ENCODE data around the gene GTPBP3.
A peak's percentile ranks its signal among the peaks of the same experiment; 100 is the strongest.
"Not testable (repeated sequence)": the region's sequence is repeated elsewhere in the genome, so short reads cannot be mapped to it uniquely, and the experiment has no call there.

GTPBP3 gene, protein sequence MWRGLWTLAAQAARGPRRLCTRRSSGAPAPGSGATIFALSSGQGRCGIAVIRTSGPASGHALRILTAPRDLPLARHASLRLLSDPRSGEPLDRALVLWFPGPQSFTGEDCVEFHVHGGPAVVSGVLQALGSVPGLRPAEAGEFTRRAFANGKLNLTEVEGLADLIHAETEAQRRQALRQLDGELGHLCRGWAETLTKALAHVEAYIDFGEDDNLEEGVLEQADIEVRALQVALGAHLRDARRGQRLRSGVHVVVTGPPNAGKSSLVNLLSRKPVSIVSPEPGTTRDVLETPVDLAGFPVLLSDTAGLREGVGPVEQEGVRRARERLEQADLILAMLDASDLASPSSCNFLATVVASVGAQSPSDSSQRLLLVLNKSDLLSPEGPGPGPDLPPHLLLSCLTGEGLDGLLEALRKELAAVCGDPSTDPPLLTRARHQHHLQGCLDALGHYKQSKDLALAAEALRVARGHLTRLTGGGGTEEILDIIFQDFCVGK

GRCh38 chr19:17336872-17337674, at the start of gene GTPBP3:
TSS of gene GTPBP3 (plus strand) at chr19:17337553. CDS start at chr19:17337612, 59 bp downstream.
- peak; percentile 97 to 98 for DNase-seq

GRCh38 chr19:17289489-17289888, 47.9 kb upstream of the GTPBP3 start:
- peak; percentile 39 to 64 for DNase-seq

- DNase-seq: peak; percentile 84 to 88
These were observed 44.9 kb upstream of the GTPBP3 start for GRCh38 chr19:17292301-17293074.

DNA sequence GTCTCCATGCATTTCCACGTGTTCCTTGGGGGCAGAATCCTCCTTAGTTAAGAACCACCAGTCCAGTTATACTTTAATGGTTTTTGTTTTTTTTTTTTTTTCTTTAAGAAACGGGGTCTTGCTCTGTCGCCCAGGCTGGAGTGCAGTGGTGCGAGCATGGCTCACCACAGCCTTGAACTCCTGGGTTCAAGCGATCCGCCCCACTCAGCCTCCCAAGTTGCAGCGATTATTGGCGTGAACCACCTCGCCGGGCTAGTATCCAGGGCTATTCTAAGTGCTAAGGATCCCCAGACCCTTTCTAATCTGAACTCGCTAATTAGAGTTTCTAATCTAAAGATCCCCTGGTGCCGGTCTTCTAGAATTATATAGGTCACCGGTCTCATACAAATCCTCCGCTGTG, 43.7 kb upstream of the GTPBP3 start:
- DNase-seq: no peak

GRCh38 chr19:17294051-17294891, 43.1 kb upstream of the GTPBP3 start:
- DNase-seq: peak; percentile 41 to 58

- not testable (repeated sequence) for DNase-seq
These were observed 41.8 kb upstream of the GTPBP3 start for GRCh38 chr19:17295551-17295950.

DNA sequence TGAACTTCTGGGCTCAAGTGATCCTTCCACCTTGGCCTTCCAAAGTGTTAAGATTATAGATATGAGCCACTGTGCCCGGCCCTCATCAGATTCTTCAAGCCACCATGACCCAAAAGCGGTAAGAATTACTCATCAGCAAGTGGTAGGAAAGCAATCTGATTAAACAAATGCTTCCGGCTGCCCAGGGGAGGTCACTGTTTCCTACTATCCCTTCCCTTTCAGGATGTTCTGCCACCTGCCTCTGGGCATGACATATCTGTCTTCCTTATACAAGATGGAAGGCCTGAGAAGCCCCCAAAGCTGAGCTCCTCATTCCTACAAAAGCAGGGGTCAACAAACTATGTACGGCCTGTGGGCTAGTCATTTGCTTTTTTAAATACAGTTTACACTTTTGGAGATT, 41.1 kb upstream of the GTPBP3 start:
- DNase-seq: no peak

GRCh38 chr19:17296976-17297375, 40.4 kb upstream of the GTPBP3 start:
- no peak for DNase-seq

DNA sequence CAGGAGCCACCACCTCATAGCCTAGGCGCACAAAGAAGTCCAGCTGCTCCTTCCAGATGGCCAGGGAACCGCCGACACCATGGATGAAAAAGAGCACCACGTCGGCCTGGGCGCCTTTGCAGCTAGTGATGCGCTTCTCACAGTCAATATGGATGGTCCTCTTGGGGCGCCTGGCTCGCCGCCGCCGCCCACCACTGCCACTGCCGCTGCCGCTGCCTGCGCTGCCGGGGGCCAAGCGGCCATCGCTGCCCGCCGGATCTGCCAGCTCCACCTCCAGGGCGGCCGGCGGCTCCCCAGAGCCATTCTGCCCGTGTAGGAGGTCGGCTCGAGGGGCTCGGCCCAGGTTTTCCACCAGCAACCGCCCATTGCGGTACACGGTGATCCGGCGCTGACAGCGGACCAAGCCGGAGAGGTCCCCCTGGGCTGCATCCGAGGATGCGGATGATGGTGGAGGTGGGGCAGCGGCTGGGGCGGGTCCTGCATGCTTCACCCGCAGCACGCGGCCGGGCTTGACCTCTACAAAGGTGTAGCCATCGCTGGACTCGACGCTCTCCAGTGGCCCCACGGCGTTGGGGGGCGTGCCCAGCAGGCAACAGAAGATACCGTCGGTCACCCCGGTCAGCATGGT, 36.2 kb upstream of the GTPBP3 start:
- no peak for DNase-seq

- peak in 1 of 2 donors; percentile 35 for DNase-seq
These were observed 34.8 kb upstream of the GTPBP3 start for GRCh38 chr19:17302391-17303166.

DNA sequence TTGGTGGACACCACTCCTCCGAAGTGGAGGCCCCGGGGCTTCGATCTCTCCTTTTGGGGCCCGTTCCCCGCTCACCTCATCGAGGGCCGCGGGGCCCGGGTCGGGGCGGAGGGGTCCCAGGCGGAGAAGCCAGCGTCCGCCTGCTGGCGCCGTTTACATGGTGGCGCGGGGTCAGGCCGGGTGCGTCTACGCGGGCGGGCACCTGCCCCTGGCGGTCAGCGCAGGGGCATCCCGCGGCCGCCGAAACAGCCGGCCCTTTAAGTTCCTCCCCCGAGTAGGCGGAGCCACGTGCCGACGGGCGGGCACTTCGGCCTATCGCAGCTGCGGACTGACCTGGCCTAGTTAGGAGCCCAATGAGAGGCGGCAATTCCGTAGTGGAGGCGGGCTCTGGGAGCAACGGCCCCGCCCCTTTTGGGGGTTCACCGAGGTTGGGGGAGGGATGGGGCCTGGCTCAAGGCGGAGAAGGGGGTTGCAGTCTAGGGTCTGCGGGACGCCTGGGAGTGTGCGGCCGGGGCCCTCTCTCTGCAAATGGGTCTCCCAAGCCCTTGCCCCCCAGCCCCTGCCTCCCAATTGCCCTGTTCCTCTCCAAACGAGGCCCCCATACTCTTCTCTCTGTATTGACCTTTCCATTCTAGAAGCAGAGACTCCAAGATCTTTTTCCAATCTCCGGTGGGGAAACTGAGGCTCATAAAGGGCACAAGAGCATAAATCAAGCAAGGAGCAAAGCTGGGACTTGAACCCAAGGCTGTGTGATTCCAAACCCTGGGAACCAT, 34.0 kb upstream of the GTPBP3 start, which contains the start of gene ABHD8:
Gene ABHD8 (minus strand): TSS at position 259 of the 773 bp plus-strand sequence. CDS start 1,809 bp downstream, outside the sequence.
- DNase-seq: peak; percentile 95

- no peak for DNase-seq
These were observed 33.4 kb upstream of the GTPBP3 start for GRCh38 chr19:17303940-17304267.

DNA sequence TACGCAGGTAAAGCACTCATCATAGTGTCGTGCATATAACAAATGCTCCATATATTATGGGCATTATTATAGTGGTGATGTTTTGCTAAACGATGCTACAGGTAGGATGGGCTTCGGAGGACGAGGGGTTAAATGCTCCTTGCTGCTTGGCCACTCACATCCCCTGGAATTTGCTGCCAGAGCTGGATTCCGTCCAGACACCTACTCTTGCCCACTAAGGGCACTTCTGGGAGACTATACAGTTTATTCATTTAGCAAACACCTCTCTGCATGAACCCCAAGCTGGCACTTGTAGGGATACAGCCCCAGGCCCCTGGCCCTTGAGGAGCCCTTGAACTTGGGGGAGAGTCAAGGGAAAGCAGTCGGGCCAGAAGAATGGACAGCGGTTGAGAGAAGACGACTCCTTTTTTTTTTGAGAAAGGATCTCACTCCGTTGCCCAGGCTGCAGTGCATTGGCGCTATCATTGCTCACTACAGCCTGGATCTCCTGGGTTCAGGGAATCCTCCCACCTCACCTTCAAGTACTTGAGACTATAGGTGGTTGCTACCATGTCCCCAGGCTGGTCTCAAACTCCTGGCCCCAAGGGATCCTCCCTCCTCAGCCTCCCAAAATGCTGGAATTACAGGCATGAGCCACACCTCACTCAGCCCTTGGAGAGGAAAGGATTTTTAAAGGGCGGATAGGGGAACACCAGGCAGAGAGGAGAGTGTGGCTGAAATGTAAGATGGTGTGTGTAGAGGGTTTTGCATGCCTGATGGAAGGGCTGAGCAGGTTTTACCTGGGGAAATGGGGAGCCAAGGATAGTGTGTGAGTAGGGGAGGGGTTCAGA, 32.8 kb upstream of the GTPBP3 start:
- DNase-seq: no peak

GRCh38 chr19:17305216-17305516, 32.2 kb upstream of the GTPBP3 start:
- no peak for DNase-seq

DNA sequence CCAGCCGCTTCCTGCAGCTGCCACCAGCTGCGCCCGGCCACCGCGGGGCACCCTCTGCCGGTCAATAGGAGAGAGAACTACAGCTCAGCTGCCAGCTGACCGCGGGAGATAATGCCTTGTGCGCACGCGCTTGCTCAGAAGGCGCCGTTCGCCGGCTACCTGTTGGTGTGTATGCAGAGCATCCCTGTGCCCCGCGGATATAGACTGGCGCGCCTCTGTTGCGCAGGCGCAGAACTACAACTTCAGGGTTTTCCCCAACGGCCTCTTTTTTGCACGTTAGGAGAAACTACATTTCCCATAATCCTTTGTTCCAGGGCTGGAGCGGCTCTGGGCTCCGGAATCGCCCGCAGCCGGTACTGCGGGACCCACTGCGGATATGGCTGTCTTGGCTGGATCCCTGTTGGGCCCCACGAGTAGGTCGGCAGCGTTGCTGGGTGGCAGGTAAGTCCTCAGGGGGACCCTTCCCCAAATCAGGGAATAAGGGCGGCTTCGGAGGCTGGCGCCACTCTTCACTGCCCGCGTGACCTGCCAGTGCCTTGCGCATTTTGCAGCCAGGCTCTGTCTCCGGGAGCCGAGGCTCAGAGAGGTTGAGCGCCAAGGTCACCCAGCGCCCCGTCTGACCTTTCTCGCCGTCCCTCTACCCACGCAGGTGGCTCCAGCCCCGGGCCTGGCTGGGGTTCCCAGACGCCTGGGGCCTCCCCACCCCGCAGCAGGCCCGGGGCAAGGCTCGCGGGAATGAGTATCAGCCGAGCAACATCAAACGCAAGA, 31.7 kb upstream of the GTPBP3 start, which contains the start of gene MRPL34:
Gene MRPL34 (plus strand): TSS at position 356 of the 768 bp plus-strand sequence. CDS start 21 bp downstream, at position 377.
- DNase-seq: peak; percentile 99

DNA sequence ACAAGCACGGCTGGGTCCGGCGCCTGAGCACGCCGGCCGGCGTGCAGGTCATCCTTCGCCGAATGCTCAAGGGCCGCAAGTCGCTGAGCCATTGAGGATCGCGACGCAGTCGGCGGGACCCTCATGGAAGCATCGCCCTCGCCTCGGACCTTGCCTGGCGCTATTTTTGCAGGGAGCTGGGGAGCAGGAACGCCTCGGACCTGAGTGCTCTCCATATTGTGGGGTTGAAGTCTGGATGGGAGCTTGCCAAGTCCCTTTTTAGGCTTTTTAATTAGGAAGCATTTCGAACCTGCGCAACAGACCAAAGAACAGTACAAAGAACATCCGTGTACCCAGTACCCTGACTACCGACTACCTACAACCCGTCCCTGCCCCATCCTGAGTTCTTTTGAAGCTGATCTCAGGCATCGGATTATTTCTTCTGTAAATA, 31.1 kb upstream of the GTPBP3 start:
- DNase-seq: no peak

DNA sequence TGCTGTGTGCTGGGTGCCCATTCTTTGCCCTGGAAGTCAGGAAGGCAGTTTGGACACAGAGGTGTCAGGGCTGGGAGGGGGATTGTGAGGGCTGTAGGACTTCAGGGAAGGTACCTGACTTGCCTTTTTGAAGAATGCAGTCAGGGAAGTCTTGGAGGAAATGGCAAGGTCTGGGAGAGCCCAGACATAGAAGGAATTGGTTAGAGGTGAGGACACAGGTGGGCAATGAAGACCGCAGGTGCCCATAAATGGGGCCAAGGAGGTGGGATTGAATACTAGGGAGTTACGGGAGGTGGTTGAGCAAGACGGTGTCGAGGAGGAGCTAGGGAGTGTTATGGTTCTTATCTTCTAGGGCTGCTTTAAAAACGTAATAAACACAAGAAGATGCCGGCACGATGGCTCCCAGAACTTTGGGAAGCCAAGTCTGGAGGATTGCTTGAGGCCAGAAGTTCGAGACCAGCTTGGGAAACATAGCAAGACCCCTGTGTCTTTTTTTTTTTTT, 29.4 kb upstream of the GTPBP3 start:
- DNase-seq: no peak
